HG03064 (cell line): ENCODE results near the gene NOC4L.
A peak's percentile ranks its signal among the peaks of the same experiment; 100 is the strongest.
"Not testable (repeated sequence)": the region's sequence is repeated elsewhere in the genome, so short reads cannot be mapped to it uniquely, and the experiment has no call there.

Experiments
- ATAC-seq: cut with Tn5 transposase; IDR thresholded peaks from one replicate; pipeline ENCODE4 v1.9.1; 2021; ENCODE audit warnings: low read depth; ENCODE audit not compliant: unreplicated experiment

The NOC4L gene

DNA sequence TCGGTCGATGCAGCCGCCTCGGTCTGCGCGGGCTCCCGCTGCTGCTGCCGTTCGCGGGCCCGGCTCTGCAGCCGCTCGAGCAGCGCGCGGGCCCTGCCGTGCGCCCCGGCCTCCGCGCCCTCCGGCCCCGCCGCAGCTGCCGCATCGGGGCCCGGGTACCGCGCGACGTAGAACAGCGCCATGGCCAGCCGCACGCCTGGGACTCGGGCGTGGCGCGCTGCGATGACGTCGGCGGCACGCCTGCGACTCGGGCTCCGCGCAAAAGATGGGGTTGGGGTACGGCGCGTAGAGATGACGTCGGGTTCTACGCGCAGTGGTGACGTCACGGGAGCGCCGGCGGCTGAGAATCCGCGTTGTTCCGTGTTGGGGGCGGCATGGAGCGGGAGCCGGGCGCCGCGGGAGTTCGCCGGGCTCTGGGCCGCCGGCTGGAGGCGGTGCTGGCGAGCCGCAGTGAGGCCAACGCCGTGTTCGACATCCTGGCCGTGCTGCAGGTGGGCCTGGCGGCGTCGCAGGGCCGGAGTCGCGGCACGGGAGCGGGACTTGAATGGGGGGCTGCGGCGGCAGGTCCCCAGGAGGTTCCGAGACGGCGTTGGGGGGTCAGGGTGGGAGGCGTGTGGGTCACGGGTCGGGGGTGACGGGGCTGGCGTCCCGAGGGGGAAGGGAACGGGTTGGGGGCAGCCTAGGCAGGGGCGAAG lies at the start of gene NOC4L, which contains the start of gene DDX51:
Gene NOC4L (plus strand): TSS at position 343 of the 695 bp plus-strand sequence. CDS start 32 bp downstream, at position 375.
Gene DDX51 (minus strand): TSS at position 205 of the 695 bp plus-strand sequence. CDS start 23 bp downstream, at position 182.
- ATAC-seq, result peak; percentile 78

DNA sequence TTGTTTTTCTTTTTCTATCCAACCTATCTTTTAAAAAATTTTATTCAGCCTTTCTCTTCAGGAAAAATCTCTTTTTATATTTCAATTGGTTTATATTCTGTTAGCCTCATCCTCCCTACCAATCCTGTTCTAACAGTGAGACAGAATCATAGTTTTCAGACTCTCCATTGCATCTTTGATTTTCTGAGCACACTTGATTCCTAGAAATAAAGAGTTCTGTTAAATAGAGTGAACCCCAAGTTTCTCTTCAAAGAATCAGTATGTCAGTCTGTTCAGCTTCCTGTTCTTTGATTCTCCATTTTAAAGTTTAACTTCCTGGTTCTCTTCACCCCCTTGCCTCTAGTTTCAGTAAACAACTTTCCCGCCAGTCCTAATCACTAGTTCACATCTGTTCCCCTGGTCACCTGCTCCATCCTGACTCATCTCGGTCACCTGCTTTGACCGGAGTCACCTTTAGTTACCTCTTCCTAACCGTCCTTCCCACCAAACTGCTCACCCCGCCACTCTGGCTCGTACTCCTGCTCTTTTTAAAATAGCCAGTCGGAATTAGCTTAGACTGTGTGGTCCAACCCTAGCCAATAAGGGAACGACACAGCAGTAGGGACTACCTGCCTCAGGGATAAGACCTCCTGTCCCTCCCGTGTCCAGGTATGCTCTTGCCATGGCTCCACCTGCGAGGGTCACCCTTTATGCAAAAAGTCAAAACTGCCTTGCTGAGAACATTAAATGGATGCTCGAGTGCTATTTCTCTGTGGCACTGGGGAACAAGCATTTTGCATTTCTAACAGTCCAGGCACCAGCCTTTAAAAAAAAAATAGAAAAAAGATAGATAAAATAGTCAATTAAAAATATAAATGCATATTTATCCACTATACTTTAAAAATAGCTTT lies 48.5 kb upstream of the NOC4L start:
- ATAC-seq, result no peak

DNA sequence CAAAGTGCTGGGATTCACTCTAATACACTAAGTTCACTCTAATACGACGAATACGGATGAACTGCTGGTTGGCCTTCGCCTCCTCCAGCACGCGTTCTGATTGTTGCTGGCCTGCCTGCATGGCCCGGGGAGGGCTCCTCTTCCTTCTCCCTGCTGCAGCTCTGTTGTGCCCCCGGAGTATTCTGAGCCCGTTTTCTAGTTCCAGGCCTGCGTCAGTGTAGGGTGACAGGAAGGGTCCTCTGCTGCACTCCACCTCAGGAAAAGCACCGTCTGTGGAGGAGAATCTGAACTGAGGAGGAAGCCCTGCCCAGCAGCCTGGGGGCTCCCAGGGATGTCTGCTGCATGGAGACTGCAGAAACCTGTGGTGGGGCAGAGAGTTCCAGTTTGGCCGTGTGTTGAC lies 44.5 kb upstream of the NOC4L start:
- ATAC-seq, result no peak

DNA sequence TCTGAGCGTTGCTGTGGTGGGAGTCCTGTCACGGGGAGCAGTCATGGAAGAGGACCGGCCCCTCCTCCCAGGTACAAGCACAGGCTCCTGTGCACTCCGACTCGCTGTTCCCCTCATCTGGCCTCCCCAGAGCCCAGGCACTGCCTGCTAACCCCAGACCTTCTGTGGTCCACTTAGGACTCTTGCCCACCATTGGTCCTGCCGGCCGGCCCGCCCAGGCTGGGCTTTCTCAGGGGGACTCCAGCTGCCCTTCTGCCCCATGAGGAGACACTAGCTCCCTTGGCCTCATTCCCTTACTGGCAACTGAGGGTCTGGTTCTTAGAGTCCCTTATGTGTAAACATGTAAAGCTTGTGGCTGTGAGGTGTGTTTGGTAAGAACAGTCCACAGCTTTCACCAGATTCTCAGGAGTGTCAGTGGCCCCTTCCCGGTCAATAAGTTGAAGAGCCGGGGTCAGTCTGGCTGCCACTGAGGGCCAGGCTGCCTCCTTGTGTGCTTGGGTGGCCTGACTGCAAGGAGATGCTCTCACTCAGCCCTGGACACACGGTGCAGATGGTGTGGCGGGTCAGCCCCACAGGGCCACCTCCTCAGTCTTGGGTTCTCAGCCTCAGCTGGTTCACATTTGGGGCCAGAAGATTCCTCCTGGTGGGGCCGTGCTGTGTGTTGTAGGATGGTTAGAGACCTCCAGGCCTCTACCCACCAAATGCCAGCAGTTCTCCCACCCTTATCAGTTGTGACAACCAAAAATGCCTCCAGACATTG lies 43.8 kb upstream of the NOC4L start:
- no peak for ATAC-seq

DNA sequence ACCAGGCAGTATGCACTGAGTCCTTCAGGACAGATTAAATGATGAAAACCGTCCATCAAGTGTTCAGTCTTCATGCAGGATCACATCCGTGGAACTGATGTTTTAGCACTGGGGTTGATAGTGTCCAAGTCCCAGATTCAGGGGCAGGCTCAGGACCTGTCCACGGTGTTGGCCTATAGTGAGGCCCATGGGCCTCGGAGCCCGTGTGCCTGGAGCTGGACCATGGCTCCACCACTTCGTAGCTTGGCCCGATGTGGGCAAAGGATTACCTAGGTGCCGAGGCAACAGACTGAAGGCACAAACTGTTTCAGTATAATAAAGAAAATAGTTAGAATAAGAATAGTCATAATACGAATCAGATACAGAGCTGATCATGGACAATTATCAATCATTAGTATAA lies 42.0 kb upstream of the NOC4L start:
- no peak for ATAC-seq

DNA sequence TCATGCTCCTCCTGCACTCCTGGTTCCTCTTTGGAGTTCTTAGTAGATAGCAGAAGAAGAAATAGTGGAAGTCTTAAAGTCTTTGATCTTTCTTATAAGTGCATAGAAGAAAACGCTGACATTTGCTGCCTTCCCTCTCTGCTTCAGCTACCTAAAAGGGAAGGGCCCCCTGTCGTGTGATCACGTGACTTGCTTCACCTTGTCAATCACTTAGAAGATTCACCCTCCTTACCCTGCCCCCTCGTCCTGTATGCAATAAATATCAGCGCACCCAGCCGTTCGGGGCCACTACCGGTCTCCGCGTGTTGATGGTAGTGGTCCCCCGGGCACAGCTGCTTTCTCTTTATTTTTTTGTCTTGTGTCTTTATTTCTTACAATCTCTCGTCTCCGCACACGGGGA lies 41.2 kb upstream of the NOC4L start:
- ATAC-seq, result not testable (repeated sequence)

DNA sequence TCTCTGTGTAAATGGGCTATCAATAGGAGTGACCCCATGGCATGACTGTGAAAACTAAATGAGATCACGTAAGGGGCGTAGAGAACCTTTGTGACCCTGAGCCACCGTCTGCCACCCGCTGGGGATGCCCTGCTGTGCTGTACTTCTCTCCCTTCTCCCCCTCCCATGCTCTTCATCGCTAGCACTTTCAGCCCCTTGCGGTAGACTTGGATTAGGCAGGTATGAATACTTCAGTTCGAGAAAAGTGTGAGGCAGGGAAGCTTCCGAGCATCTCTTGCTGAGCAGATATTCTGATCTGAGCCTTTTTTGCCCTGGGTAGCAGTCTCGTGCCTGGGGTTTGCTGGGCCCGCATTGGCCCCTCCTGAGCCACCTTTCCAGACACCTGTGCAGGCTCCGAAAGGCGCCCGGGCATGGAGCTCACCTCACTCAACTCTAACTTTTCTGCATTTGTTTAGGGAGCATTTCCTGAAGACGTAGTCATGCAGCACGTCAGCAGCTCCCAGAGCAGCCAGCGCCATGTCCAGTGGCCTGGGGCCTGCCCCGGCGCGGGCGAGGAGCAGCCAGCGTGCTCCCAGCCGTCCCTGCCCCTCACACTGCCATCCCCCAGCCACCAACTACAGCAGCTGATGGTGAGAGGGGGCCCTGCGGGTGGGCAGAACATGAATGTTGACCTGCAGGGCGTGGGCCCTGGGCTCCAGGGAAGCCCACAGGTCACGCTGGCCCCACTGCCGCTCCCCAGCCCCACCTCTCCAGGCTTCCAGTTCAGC lies 40.5 kb upstream of the NOC4L start:
- ATAC-seq, result no peak

DNA sequence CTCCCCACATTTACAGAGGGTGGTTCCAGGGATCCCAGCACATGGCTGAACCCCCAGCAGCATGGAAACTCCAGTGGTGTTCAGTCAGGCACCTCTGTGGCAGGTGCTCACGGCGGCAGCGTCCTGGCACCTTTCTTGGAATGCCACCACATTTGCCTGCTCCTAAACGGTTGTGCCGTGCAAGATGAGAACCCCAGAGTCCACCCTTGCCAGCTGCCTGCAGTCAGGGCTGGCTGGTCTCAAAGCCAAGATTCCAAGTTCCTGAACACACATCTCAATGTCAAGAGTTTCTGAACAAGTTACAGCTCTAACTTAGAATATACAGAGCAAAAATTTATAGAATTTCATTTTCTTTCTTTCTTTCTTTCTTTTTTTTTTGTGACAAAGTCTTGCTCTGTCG lies 38.8 kb upstream of the NOC4L start:
- ATAC-seq, result no peak

DNA sequence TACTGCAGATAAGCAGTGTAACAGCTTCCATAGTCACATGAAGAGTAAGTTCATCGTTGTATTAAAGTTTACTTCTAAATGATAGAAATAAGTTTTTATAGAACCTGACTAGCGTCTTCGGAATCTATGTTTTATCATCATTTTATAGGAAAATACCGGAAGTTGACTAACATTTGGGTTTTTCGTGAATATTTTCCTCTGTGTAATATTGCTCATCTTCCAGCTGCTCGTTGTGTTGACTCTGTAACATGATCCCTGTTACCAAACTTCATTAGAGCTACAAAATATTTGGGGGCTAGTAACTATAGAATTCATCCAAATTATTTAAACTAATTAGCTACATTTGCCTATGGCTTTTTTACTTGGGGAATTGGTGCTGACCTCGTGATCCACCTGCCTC lies 37.3 kb upstream of the NOC4L start:
- no peak for ATAC-seq

DNA sequence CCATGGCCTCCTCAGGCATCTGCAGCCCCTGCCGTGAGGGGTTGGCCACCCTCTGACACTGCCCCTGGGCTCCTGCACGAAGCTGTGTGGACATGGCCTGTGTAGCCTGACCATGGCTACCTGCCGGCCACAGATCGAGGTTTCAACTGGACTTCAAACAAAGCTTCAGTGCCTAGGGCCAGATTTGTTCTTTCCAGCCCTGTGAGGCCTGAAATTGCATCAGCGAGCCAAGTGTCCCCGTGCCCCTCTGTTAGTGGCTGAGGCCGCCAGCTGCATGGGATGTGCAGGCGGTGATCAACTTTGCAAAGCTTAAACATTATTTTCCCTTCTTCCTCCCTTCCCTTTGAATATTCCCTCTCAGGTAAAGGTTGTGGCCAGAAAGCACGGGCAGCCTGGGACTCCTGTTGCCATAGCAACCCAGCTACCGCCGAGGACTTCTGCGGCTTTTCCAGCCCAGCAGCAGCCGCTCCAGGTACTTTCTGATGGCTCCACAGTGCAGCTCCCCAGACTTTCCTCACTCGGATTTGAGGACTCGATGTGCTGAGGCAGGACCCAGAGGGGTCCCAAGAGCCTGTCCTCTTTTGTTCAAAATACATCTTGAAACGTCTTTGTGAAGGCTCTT lies 35.9 kb upstream of the NOC4L start:
- ATAC-seq, result no peak

DNA sequence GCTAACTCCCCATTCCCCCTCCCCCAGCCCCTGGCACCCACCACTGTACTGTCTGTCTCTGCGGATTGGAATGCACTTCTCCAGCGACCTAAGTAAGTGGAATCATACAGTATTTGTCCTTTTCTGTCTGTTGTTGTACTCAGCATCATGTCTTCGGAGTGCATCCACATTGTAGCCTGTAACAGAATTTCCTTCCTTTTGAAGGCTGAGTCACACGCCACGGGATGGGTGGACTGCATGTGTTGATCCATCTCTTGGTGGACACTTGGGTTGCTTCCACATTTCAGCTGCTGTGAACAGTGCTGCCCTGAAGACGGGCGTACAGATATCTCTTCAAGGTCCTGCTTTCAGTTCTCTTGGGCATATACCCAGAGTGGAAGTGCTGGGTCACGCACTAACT lies 34.5 kb upstream of the NOC4L start:
- ATAC-seq, result no peak

DNA sequence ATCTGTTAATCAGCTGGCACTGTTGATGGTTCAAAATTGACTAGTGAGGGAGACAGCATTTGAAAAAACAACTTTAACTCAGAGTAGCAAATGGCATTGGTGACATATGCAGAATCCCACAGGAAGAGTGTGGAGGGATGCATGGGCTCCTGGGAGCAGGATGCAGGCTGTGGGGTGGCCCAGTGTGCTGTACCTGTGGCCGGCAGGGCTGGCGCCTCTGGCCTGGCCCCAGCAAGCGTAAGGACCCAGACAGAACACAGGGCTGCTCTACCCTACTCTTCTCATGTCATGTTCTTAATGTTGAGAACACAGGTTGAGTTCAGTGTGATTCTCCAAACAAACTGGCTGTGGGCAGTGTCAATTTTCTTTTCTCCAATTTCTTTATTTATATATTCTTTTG lies 33.6 kb upstream of the NOC4L start:
- ATAC-seq, result no peak

DNA sequence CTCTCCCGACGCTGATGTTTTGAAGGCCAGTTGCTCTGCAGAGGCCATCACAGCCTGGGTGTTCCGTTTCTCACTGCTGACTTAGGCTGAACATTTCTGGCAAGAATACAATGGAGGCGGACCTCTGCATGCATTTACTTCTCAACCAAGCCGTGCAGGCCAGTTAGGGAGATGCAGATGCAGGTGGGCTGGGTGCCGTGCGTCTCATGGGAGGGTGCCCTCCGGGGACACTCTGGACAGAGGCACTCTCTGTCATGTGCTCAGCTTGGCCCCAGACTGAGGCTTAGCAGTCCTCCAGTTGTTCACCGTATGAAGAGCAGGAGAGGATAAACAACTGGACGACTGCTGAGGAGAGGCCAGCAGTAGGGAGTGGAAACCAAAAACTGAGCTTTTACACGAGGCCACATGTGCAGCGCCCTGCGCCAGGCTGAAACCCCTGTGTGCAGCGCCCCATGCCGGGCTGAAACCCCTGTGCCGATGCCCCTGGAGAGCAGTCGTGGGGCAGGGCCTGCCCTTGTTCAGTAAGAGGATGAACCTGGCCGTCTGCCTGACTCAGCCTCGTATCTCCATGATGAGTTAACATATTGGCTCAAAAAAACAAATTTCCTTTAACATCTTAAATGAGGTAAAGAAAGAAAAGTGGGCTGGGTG lies 32.5 kb upstream of the NOC4L start:
- no peak for ATAC-seq

DNA sequence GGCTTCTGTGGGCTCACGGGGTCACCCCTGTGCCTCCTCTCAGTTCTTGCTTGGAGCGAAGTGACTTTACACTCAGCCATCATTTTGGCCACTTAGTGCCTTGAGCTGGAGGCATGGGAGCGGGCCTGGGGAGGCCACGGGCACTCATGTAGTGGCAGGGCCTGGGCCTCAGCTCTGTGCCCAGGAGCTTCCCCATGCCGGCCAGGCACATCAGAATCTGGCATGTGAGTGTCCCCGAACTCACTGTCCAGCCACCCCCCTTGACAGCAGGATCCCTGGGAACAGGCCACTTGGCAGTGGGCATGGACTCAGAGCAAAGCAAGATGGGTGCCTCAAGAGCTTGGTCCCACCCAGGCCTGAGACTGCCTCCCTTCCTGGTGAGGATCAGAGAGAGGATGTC lies 29.6 kb upstream of the NOC4L start:
- no peak for ATAC-seq

DNA sequence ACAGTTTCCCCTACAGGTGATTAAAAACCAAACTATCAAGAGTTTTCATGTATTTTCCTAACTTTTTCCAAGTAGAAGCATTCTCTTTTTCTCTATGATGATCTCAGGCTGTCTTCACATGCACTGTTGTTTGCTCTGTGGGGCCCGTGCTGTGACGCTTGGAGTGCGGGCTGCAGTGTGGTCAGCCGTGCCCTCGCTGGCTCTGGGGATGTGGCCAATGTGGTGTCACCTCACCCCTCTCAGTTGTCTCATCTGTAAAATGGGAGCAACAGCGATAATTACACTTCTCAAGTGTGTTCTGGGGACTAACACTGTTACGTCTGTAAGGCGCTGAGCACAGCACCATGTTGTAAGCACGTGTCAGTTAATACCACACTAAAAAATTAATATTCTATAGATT lies 28.8 kb upstream of the NOC4L start:
- ATAC-seq, result no peak

DNA sequence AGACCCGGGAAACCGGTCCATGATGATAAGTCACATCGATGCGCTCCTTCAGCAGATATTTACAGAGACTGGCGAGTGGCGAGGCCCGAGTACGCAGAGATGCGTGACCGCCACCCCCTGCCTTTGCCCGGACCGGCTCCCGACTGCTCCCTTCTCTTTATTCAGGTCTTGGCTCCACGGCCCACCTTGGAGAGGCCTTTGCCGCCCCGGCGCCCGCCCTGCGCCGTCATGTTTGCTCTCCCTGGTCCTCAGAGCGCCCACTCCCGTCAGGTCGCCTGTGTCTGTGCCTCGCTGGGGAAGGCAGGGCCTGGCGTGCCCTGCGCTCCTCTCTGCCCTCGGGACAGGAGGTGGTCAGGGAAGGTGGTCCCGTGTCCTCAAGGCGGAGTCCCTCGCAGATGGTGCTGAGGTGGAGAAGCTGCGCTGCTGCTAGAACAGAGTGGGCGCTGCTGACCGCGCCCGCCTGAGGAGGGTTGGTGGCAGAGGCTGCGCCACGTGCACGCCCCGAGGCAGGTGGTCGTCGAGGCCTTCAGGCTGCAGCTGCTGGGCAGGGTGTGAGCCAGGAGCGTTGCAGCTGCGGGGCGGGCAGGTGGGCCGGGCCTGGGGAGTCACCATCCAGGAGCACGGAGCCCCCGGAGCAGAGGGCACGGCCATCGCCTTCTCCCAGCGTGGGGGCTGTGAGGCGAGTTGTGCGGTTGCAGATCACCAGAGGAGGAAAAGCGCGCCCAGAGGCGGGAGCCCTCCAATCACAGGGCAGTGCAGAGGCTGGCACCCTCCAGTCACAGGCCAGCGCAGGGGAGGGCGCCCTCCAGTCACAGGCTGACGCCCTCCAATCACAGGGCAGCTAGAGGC lies 27.3 kb upstream of the NOC4L start:
- ATAC-seq, result no peak

DNA sequence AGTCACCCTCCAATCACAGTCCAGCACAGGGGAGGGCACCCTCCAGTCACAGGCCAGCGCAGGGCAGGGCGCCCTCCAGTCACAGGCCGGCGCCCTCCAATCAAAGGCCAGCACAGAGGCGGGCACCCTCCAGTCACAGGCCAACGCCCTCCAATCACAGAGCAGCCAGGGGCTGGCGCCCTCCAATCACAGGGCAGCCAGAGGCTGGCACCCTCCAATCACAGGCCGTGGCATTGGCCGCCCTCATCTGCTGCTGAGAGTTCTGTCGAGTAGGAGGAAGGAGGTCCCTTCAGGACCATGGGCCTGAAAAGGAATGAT lies 26.7 kb upstream of the NOC4L start:
- no peak for ATAC-seq

DNA sequence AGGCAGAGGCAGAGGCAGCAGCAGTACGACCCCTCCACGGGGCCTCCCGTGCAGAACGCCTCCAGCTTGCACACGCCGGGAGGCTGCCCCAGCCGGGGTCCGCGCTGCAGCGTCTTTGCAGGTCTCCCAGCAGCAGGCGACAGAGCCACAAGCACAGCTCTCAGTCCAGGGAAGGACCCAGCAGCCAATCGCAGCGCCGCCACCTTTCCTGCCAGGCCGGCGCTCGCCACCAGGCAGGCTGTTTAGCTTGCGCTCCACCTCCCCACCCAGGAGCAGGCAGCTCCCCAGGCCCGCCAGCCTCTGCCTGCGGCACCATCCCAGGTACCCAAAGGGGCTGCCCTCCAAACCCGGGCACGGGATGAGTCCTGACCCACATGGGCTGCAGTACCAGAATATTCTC lies 25.4 kb upstream of the NOC4L start:
- ATAC-seq, result no peak

DNA sequence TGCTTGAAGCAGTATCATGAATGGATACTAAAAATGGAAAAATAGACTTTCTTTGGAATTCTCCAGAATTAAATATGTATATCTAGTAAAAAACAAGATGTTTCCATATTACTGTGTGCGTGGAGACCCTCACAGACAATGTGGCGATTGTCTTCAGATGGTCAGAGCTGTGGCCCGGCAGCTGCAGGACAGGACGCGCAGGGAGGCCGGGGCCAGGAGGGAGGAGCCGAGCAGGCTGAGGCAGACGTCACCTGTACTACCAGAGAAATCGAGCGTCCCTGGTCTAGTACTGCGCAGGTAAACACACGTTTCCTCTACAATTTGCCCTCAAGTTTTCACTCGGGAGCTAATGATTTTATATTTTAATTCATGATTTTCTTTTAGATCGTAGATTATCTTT lies 23.0 kb upstream of the NOC4L start:
- no peak for ATAC-seq
